SK-N-SH treated with all-trans-retinoic acid at 6 μM for 48 hours (cell line): ENCODE results near the gene IKZF1.

ENCODE experiments used
- ARNTL ChIP-seq: fragments of 450-650 bp; formaldehyde crosslinking; IDR thresholded peaks from 2 replicates; pipeline ENCODE4 v1.5.0; 2020; ENCODE audit warnings: low read depth, mild to moderate bottlenecking, moderate library complexity, borderline replicate concordance
- PATZ1 ChIP-seq: fragments of 250-450 bp; sonication (Bioruptor Pico); IDR thresholded peaks from 2 replicates; pipeline ENCODE4 v1.8.0; 2020; ENCODE audit warnings: mild to moderate bottlenecking, moderate library complexity, borderline replicate concordance

- no peak for TF ChIP-seq ARNTL (CRISPR knock-in tag)
- TF ChIP-seq PATZ1 = no peak
Measured at GRCh38 chr7:50409856-50410745, 105.6 kb downstream of the IKZF1 start.
